CD14-positive monocyte (primary cell): ENCODE measurements around the gene EVX1. TPM values are rescaled to one million over a fixed set of nuclear protein-coding genes. Genes with fewer than 3 reads are reported as not detected.

Source experiments
- DNase-seq, 3 donors: peaks; one replicate each; pipeline ENCODE4 v3.0.0-alpha.2; 2011 to 2022
- H2AFZ ChIP-seq: 2 replicates; pipeline ENCODE4 v1.6.0; 2012; ENCODE audit warnings: mild to moderate bottlenecking, low read depth, low read length, inconsistent platforms; ENCODE audit not compliant: insufficient read depth, poor library complexity, severe bottlenecking
- H3K27ac ChIP-seq, 2 donors: 1 replicate in 1 of 2; 2 replicates in 1 of 2; pipeline ENCODE4 v1.5.1; 2012 to 2013; ENCODE audit warnings: low read length in 2 of 2, control low read depth in 1 of 2, inconsistent platforms in 1 of 2, low read depth in 1 of 2, mild to moderate bottlenecking in 1 of 2
- H3K27me3 ChIP-seq, 2 donors: one replicate each; pipeline versions ENCODE4 v1.6.0 to v1.6.1; 2011 to 2013; ENCODE audit warnings: low read length in 2 of 2; ENCODE audit not compliant: control insufficient read depth in 2 of 2, insufficient read depth in 2 of 2
- H3K36me3 ChIP-seq, 2 donors: replicated peaks in 1 of 2; 1 replicate in 1 of 2; 2 replicates in 1 of 2; pipeline versions ENCODE4 v1.5.1 to v1.6.1; 2012 to 2013; ENCODE audit warnings: low read length in 2 of 2, control low read depth in 1 of 2, inconsistent platforms in 1 of 2, mild to moderate bottlenecking in 1 of 2; ENCODE audit not compliant: insufficient read depth in 2 of 2, control insufficient read depth in 1 of 2
- H3K4me1 ChIP-seq, 2 donors: 1 replicate in 1 of 2; 2 replicates in 1 of 2; pipeline versions ENCODE4 v1.5.1 to v1.6.1; 2012 to 2013; ENCODE audit warnings: low read length in 2 of 2, control low read depth in 1 of 2, inconsistent platforms in 1 of 2, mild to moderate bottlenecking in 1 of 2, moderate library complexity in 1 of 2; ENCODE audit not compliant: insufficient read depth in 2 of 2, control insufficient read depth in 1 of 2
- H3K4me2 ChIP-seq: replicated peaks from 2 replicates; pipeline ENCODE3; 2012; ENCODE audit warnings: low read length, moderate library complexity, mild to moderate bottlenecking; ENCODE audit not compliant: poor library complexity, severe bottlenecking; ENCODE audit errors: extremely low read depth
- H3K4me3 ChIP-seq, 3 experiments: fragments of 200-600 bp in 1 of 3; sonication (generic) in 1 of 3; replicated peaks in 1 of 3; 1 replicate in 2 of 3; 2 replicates in 1 of 3; pipeline ENCODE4 v1.5.1; 2011 to 2013; ENCODE audit warnings: low read length in 3 of 3, mild to moderate bottlenecking in 3 of 3, control low read depth in 2 of 3, low read depth in 2 of 3, inconsistent platforms in 1 of 3, moderate library complexity in 1 of 3
- H3K79me2 ChIP-seq: 2 replicates; pipeline ENCODE4 v1.6.0; 2012; ENCODE audit warnings: mild to moderate bottlenecking, control low read depth, inconsistent platforms, low read length, moderate library complexity; ENCODE audit not compliant: insufficient read depth
- H3K9ac ChIP-seq: 2 replicates; pipeline ENCODE4 v1.6.0; 2017; ENCODE audit warnings: low read length, mild to moderate bottlenecking; ENCODE audit not compliant: insufficient read depth, poor library complexity, severe bottlenecking
- H3K9me3 ChIP-seq, 2 donors: replicated peaks in 1 of 2; 1 replicate in 1 of 2; 2 replicates in 1 of 2; pipeline versions ENCODE4 v1.5.1 to v1.6.1; 2012 to 2013; ENCODE audit warnings: low read length in 2 of 2, control low read depth in 1 of 2; ENCODE audit not compliant: control insufficient read depth in 1 of 2, insufficient read depth in 1 of 2
- H4K20me1 ChIP-seq: 2 replicates; pipeline ENCODE4 v1.6.0; 2012; ENCODE audit warnings: mild to moderate bottlenecking, low read length, control low read depth, moderate library complexity; ENCODE audit not compliant: insufficient read depth
- H3K27ac Mint-ChIP-seq, 7 donors: one replicate each; pipeline ENCODE4 v1.8.0; 2020; ENCODE audit warnings: mild to moderate bottlenecking in 7 of 7, mixed read lengths in 7 of 7, moderate library complexity in 6 of 7, inconsistent platforms in 2 of 7
- H3K27me3 Mint-ChIP-seq, 3 donors: one replicate each; pipeline ENCODE4 v1.8.0; 2021 to 2022; ENCODE audit warnings: low read depth in 3 of 3, mild to moderate bottlenecking in 3 of 3, mixed read lengths in 3 of 3, moderate library complexity in 3 of 3, inconsistent platforms in 1 of 3
- H3K36me3 Mint-ChIP-seq, 2 donors: one replicate each; pipeline ENCODE4 v1.8.0; 2020; ENCODE audit warnings: mixed read lengths in 2 of 2, inconsistent platforms in 1 of 2, mild to moderate bottlenecking in 1 of 2
- H3K4me1 Mint-ChIP-seq: one replicate; pipeline ENCODE4 v1.8.0; 2020; ENCODE audit warnings: mild to moderate bottlenecking, mixed read lengths
- H3K4me3 Mint-ChIP-seq, 2 donors: one replicate each; pipeline ENCODE4 v1.8.0; 2020; ENCODE audit warnings: mild to moderate bottlenecking in 2 of 2, mixed read lengths in 2 of 2, moderate library complexity in 1 of 2
- H3K9me3 Mint-ChIP-seq, 7 donors: one replicate each; pipeline ENCODE4 v1.8.0; 2020 to 2022; ENCODE audit warnings: mixed read lengths in 7 of 7, mild to moderate bottlenecking in 6 of 7, moderate library complexity in 6 of 7, inconsistent platforms in 2 of 7
- CTCF ChIP-seq: fragments of 200-600 bp; IDR thresholded peaks from one replicate; pipeline ENCODE4 v1.8.0; 2022; ENCODE audit warnings: antibody characterized with exemption, mild to moderate bottlenecking
- WGBS: methylation state at CpG from one replicate; pipeline ENCODE4 v1.1.5; 2013; ENCODE audit warnings: missing lambda C conversion rate; ENCODE audit not compliant: insufficient coverage; 5-methylcytosine and 5-hydroxymethylcytosine counted together
- intact Hi-C, 2 donors: fragments of 100-400 bp; cut with micrococcal nuclease; formaldehyde crosslinking; loops; one replicate each; pipeline versions ENCODE4 v1.15.0 to v1.15.1; 2023
- polyA plus RNA-seq, 3 donors: library from polyadenylated mRNA; depleted of rRNA in 1 of 3; unstranded in 2 of 3; stranded (reverse) in 1 of 3; fragments of 300-500 nt in 2 of 3; fragments of >200 nt in 1 of 3; fragmentation: Illumina TruSeq in 2 of 3; gene quantifications; 1 replicate in 2 of 3; 2 replicates in 1 of 3; pipeline ENCODE4 v1.2.3, GENCODE V29; 2012 to 2021

The EVX1 gene
- polyA plus RNA-seq, 3 donors, result not detected

GRCh38 chr7:27248427-27248806 is 5.8 kb downstream of the EVX1 start:
- H3K79me2 ChIP-seq, result no peaks in the 10 kb centered on the region
- H3K4me3 ChIP-seq, result no peak overlapping the region
- peaks cover 23 to 32% of the 10 kb centered on the region in 2 donors for H3K4me1 ChIP-seq
- H3K27me3 ChIP-seq, result peaks cover 95 to 97% of the 10 kb centered on the region in 2 donors
- H4K20me1 ChIP-seq, result no peaks in the 10 kb centered on the region
- 49% methylated on average over 2 of the region's 3 CpGs for WGBS
- no peak overlapping the region for H3K4me2 ChIP-seq
- DNase-seq, result no peak
- no peak for TF ChIP-seq CTCF
- H3K9me3 ChIP-seq, result peaks cover 3 to 68% of the 10 kb centered on the region in 2 donors
- H2AFZ ChIP-seq, result no peak overlapping the region
- Mint-ChIP-seq H3K27ac (no peak overlapping the region), H3K27me3 (peaks cover 98 to 100% (median 98%) of the 10 kb centered on the region in 3 donors), H3K9me3 (peaks cover 0 to 49% (median 21%) of the 10 kb centered on the region in 7 donors), H3K36me3 (peaks cover 4 to 9% of the 10 kb centered on the region in 2 donors), H3K4me1 (peaks cover 43% of the 10 kb centered on the region), H3K4me3 (peak overlapping the region in 1 of 2 donors; percentile 76)
- intact Hi-C loops, result no loop called here
- no peaks in the 10 kb centered on the region for H3K36me3 ChIP-seq
- H3K9ac ChIP-seq, result no peak overlapping the region
- H3K27ac ChIP-seq, result no peak overlapping the region

GRCh38 chr7:27248911-27249723 is 6.5 kb downstream of the EVX1 start:
- TF ChIP-seq CTCF, result no peak
- Histone ChIP-seq H3K79me2 (no peaks in the 10 kb centered on the region), H3K9ac (no peak overlapping the region), H3K4me2 (peak overlapping the region; percentile 21), H3K27me3 (peaks cover 95 to 97% of the 10 kb centered on the region in 2 donors), H3K9me3 (peaks cover 3 to 64% of the 10 kb centered on the region in 2 donors), H3K36me3 (no peaks in the 10 kb centered on the region), H3K4me1 (peaks cover 23 to 32% of the 10 kb centered on the region in 2 donors), H2AFZ (no peak overlapping the region), H4K20me1 (no peaks in the 10 kb centered on the region), H3K27ac (no peak overlapping the region), H3K4me3 (peak overlapping the region in 1 of 3 experiments; percentile 17)
- no peak overlapping the region for H3K27ac Mint-ChIP-seq
- H3K4me3 Mint-ChIP-seq, result peak overlapping the region in 1 of 2 donors; percentile 71
- peaks cover 39% of the 10 kb centered on the region for H3K4me1 Mint-ChIP-seq
- WGBS, result 11% methylated on average over 19 of the region's 23 CpGs
- peaks cover 98 to 100% (median 98%) of the 10 kb centered on the region in 3 donors for H3K27me3 Mint-ChIP-seq
- peaks cover 2 to 7% of the 10 kb centered on the region in 2 donors for H3K36me3 Mint-ChIP-seq
- peak; percentile 18 to 71 (median 26) for DNase-seq
- peaks cover 0 to 45% (median 18%) of the 10 kb centered on the region in 7 donors for H3K9me3 Mint-ChIP-seq
- intact Hi-C loops, result no loop called here
